ENCODE data around the gene PIGL.
"Not testable (repeated sequence)": the region's sequence is repeated elsewhere in the genome, so short reads cannot be mapped to it uniquely, and the experiment has no call there.

Gene PIGL

DNA sequence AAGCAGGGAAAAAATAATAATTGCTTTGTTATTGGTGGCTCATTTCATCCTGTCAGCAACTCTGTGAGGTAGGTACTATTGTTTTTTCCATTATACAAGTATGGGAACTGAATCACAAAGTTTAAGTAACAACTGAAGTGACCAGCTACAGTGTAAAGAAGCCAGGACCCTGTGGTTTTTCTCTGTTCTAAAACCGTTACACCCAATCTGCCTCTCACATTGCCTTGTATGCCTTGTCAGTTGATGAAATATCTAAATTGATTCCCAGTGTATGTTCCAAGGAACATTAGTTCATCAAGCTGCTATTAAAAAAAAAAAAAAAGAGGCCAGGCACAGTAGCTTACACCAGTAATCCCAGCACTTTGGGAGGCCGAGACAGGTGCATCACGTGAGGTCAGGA lies 5.4 kb downstream of the PIGL start:
- DNase-seq, result no peak

GRCh38 chr17:16229912-16230561 lies 13.0 kb downstream of the PIGL start:
- DNase-seq, result not testable (repeated sequence)

GRCh38 chr17:16232391-16232790 lies 15.4 kb downstream of the PIGL start:
- no peak for DNase-seq

DNA sequence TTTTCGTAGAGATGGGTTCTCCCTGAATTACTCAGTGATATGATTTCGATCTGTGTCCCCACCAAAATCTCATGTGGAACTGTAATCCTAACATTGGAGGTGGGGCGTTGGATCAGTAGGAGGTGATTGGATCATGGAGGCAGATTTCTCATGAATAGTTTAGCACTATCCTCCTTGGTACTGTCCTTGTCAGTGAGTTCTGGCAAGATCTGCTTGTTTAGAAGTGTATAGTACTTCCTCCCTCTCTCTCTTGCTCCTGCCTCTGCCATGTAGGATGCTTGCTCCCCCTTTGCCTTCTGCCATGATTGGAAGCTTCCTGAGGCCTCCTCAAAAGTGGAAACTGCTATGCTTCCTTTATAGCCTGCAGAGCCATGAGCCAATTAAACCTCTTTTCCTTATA lies 22.9 kb downstream of the PIGL start:
- no peak for DNase-seq

DNA sequence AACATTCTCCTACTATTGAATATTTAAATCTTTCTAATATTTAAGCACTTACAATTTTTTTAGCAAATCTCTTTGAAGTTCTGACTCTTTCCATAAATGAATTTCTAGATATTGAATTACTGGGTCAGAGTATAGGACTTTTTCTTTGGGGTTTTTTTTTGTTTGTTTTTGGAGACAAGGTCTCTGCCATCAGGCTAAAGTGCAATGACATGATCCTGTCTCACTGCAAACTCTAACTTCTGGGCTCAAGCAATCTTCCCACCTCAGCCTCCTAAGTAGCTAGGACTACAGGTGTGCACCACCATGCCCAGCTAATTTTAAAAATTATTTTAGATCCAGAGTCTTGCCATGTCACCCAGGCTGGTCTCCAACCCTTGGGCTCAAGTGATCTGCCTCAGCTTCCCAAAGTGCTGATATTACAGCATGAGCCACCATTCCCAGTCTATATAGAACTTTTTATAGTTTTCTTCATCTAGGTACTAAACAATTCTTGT lies 24.9 kb downstream of the PIGL start:
- no peak for DNase-seq

GRCh38 chr17:16243385-16243784 lies 26.4 kb downstream of the PIGL start:
- no peak for DNase-seq

- no peak for DNase-seq
Measured at GRCh38 chr17:16243801-16244567, 27.0 kb downstream of the PIGL start.

GRCh38 chr17:16247586-16247984 lies 30.6 kb downstream of the PIGL start:
- DNase-seq, result no peak

GRCh38 chr17:16250635-16251034 lies 33.6 kb downstream of the PIGL start:
- no peak for DNase-seq

GRCh38 chr17:16251043-16251442 lies 34.0 kb downstream of the PIGL start:
- DNase-seq, result no peak

DNA sequence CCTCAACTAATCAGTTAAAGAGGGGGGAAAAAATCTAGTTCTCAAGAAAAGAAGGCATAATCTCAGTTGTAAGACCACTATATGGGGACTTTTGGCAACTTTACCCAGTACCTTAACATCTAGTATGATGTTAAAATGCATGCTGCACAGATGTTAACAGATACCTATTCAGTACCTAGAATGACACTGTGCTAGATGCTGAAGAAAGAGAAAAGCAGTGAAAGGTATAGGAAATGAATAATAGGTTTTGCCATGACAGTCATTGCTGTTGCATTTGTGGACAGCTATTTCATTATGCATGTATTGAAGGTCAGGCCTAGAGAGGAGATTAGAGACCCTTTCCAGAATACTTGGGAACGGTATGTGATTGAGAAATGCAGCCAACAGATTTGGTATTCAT lies 34.5 kb downstream of the PIGL start:
- no peak for DNase-seq

DNA sequence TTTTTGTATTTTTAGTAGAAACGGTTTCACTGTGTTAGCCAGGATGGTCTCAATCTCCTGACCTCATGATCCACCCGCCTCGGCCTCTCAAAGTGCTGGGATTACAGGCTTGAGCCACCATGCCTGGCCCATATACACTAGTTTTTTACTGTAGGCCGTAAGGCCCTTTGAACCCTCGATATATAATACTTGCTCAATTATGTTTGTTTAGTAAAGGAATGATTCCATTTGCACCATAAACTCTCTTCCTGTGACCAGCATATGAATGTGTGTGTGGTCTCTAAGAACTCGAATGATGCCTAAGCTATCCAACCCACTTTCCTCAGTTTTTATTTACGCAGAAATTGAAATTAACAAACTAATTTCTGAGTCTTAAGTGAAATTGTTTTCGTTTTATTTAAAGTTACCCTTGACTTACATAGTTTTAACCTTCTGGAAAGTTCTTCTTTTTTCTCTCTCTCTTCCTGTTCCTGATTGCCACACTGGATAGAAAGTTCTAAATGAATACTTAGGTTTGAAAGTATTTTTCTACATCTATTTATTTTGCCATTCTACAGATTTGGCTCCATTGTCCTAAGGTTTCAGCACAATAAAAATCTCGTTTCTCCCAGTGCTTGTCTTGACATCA lies 37.9 kb downstream of the PIGL start:
- no peak for DNase-seq

- no peak for DNase-seq
Measured at GRCh38 chr17:16255481-16255921, 38.5 kb downstream of the PIGL start.

DNA sequence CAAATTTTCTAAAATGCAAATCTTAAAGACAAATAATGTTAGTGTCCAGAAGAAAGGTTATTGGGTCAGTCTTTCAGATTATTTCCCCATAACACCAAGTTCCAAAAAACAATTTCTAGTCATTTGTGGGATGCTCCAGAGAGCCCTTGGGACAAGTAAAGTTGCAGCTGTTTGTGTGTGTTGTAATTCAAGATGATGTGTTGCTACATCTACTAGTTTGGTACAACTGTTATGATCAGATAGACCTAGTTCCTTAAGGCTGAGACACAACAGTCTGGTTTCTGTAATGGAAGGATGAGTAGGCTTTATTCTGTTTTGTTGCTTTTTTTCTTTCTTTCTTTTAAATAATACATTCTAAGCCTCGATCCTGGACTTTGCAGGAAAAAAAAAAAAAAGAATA lies 41.9 kb downstream of the PIGL start:
- DNase-seq, result no peak

- no peak for DNase-seq
Measured at GRCh38 chr17:16259926-16260325, 42.9 kb downstream of the PIGL start.

DNA sequence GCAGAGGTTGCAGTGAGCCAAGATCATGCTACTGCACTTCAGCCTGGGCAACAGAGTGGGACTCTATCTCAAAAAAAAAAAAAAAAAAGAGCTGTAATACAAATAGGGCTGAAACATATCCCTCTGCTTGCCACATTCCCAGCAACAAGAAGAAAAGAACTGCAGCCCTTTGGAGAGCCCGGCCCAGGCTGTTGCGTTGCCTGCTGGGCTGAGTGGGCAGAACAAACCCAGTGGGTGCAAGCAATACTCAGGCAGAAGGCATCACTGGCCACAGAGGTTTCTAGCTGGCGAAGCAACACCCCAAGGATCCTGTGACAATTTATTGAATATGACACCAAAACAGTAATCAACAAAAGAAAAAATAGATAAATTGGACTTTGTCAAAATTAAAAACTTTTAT lies 44.0 kb downstream of the PIGL start:
- no peak for DNase-seq

DNA sequence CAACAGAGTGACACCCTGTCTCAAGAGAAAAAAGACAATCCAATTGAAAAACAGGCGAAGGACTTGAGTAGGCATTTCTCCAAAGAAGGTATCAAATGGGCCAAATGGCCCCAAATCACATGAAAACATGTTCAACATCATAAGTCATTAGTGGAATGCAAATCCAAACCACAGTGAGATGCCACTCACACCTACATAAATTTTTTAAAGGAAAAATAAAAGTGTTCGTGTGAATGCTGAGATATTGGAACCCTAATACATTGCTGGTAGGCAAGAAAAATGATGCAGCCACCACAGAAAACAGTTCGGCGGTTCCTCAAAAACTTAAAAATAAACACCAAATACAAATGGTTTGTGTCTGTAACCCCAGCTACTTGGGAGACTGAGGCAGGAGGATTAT lies 45.2 kb downstream of the PIGL start:
- DNase-seq, result no peak

- no peak for DNase-seq
Measured at GRCh38 chr17:16267174-16267573, 50.2 kb downstream of the PIGL start.

GRCh38 chr17:16269658-16270057 lies 52.6 kb downstream of the PIGL start:
- DNase-seq, result no peak

- DNase-seq, result no peak
Measured at GRCh38 chr17:16272111-16272840, 55.3 kb downstream of the PIGL start.

DNA sequence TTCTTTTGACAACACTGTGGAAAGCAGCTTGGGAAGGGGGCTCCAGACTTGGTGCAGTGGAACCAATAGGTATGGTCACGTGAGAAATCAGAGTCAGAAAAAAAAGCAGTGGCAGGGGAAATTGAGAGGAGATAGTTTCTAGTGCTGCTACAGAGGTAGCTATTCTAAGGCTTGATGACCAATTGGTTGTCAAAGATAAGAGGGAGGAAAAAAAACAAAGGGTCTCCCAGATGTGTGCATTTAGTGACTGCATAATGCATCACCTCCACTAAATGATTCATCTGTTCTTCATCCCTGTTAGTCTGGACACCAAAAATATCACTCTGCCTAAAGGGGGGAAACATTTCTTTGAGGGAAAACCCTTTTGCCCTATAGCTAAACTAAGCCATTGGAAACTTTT lies 56.5 kb downstream of the PIGL start:
- no peak for DNase-seq

DNA sequence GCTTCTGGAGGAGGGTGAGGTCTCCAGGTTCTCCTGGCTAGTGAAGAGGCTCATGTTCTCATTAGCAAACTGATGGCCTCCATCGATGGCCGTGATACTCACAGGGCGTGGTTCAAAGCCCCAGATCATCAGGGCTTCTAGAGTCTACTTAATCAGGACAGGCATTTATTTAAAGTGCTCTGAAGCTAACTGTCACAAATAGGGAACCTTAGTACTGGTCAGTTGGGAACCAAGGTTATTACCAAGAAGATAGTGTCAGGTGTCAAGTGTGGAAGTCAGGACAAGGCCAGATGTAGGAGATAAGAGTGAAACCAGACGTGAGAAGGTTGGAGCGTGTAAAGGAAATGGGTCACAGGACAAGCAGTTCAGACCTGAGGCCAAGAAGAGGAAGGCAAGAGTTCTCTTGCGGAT lies 56.9 kb downstream of the PIGL start:
- DNase-seq, result no peak

DNA sequence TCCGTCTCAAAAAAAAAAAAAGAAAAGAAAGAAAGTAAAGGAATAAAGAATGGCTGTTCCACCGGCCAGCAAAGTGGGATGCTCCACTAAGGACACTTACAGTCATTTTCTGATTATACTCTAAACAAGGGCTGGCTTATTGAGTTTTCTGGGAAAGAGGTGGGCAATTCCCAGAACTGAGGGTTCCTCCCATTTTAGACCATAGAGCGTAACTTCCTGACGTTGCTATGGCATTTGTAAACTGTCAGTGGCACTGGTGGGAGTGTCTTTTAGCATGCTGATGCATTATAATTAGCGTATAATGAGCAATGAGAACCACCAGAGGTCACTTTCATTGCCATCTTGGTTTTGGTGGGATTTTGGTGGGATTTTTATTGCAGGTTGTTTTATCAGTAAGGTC lies 58.0 kb downstream of the PIGL start:
- no peak for DNase-seq

Data from DMS153 (cell line).